A549 (cell line): ENCODE data around the gene ANKMY2. TPM values are rescaled to one million over a fixed set of nuclear protein-coding genes. Genes with fewer than 3 reads are reported as not detected.
A peak's percentile ranks its signal among the peaks of the same experiment; 100 is the strongest.

ENCODE experiments used
- ATAC-seq, 2 experiments: fragments of 200-7000 bp in 1 of 2; fragments of >200 bp in 1 of 2; cut with Nextera tagmentation in 1 of 2; cut with Tn5 transposase in 1 of 2; 3 replicates each; pipeline versions ENCODE4 v1.8.0 to v1.9.1; 2018 to 2020; ENCODE audit warnings: mild to moderate bottlenecking in 1 of 2, moderate library complexity in 1 of 2
- CTCF ChIA-PET: fragments of 300-600 bp; sonication (Branson Sonifier 250); formaldehyde crosslinking; extraction: SDS; loops from one replicate; lab custom pipeline; 2021; ENCODE audit warnings: antibody characterized with exemption, inconsistent platforms; lab: Yijun Ruan, JAX
- POLR2A ChIA-PET: fragments of 350-600 bp; formaldehyde crosslinking; extraction: SDS; loops from one replicate; lab custom pipeline; 2021; ENCODE audit warnings: antibody characterized with exemption, inconsistent platforms; lab: Yijun Ruan, JAX
- DNase-seq, 2 experiments: peaks; one replicate each; pipeline versions ENCODE4 v3.0.0 to v3.0.0-alpha.2; 2011 to 2016; ENCODE audit warnings: low read depth in 1 of 2, low spot score in 1 of 2
- FAIRE-seq: peaks from 2 replicates; lab custom pipeline; 2011; peaks lifted over from hg19 to GRCh38; lab: Jason Lieb, UNC
- H3K27ac ChIP-seq, 2 experiments: fragments of >200 bp; sonication (Bioruptor Twin); formaldehyde crosslinking; 3 replicates each; pipeline ENCODE4 v1.5.1; 2016 to 2017
- H3K4me1 ChIP-seq: fragments of >200 bp; sonication (Bioruptor Twin); formaldehyde crosslinking; 3 replicates; pipeline ENCODE4 v1.6.1; 2016
- H3K4me2 ChIP-seq: fragments of >200 bp; sonication (Bioruptor Twin); formaldehyde crosslinking; 3 replicates; pipeline ENCODE4 v1.6.1; 2016
- H3K4me3 ChIP-seq: fragments of >200 bp; sonication (Bioruptor Twin); formaldehyde crosslinking; 3 replicates; pipeline ENCODE4 v1.5.1; 2016
- H3K9me3 ChIP-seq: fragments of >200 bp; sonication (Bioruptor Twin); formaldehyde crosslinking; 3 replicates; pipeline ENCODE4 v1.6.1; 2016
- BHLHE40 ChIP-seq: IDR thresholded peaks from 2 replicates; pipeline ENCODE4 v1.6.1; 2012; ENCODE audit warnings: low read depth, low read length, inconsistent platforms
- CHD4 ChIP-seq: fragments of 200-600 bp; sonication (generic); IDR thresholded peaks from 2 replicates; pipeline ENCODE4 v1.6.1; 2016; ENCODE audit warnings: antibody characterized with exemption, mild to moderate bottlenecking, borderline replicate concordance
- EP300 ChIP-seq, 2 experiments: fragments of >200 bp; sonication (Bioruptor Twin); formaldehyde crosslinking; IDR thresholded peaks; 2 replicates in 1 of 2; 3 replicates in 1 of 2; pipeline ENCODE4 v1.6.1; 2016 to 2017
- ESRRA ChIP-seq: fragments of 150-350 bp; IDR thresholded peaks from 2 replicates; pipeline ENCODE4 v1.6.1; 2014; ENCODE audit warnings: mild to moderate bottlenecking, low read length, borderline replicate concordance
- FOSL2 ChIP-seq, 2 experiments: fragments of 450-650 bp in 1 of 2; fragments of >200 bp in 1 of 2; sonication (Bioruptor Twin) in 1 of 2; formaldehyde crosslinking; IDR thresholded peaks; 2 replicates each; pipeline versions ENCODE4 v1.5.0 to v1.6.1; 2016 to 2020; ENCODE audit warnings: mild to moderate bottlenecking in 1 of 2, moderate library complexity in 1 of 2
- FOXS1 ChIP-seq: fragments of 250-450 bp; sonication (Bioruptor Pico); IDR thresholded peaks from 2 replicates; pipeline ENCODE4 v1.5.0; 2020; ENCODE audit warnings: mild to moderate bottlenecking, moderate library complexity
- GATA3 ChIP-seq: IDR thresholded peaks from 2 replicates; pipeline ENCODE4 v1.6.1; 2012; ENCODE audit warnings: borderline replicate concordance
- JUN ChIP-seq, 2 experiments: fragments of >200 bp; sonication (Bioruptor Twin); formaldehyde crosslinking; IDR thresholded peaks; 2 replicates in 1 of 2; 3 replicates in 1 of 2; pipeline ENCODE4 v1.6.1; 2016 to 2017
- KDM5A ChIP-seq: fragments of 200-600 bp; sonication (generic); IDR thresholded peaks from 2 replicates; pipeline ENCODE4 v1.6.1; 2016; ENCODE audit warnings: antibody characterized with exemption, mild to moderate bottlenecking
- MAZ ChIP-seq: fragments of 150-350 bp; IDR thresholded peaks from 2 replicates; pipeline ENCODE4 v1.6.1; 2014; ENCODE audit warnings: antibody characterized with exemption, low read depth, low read length, borderline replicate concordance
- RAD21 ChIP-seq, 2 experiments: fragments of >200 bp in 1 of 2; sonication (Bioruptor Twin) in 1 of 2; formaldehyde crosslinking in 1 of 2; IDR thresholded peaks in 1 of 2; conservative IDR thresholded peaks in 1 of 2; 2 replicates in 1 of 2; 3 replicates in 1 of 2; pipeline ENCODE4 v1.6.1; 2012 to 2018; ENCODE audit warnings: inconsistent platforms in 1 of 2
- RFX5 ChIP-seq: fragments of 450-650 bp; IDR thresholded peaks from 2 replicates; pipeline ENCODE4 v1.7.1; 2014; ENCODE audit warnings: antibody characterized with exemption, mild to moderate bottlenecking, moderate library complexity
- SMC3 ChIP-seq: fragments of >200 bp; sonication (Bioruptor Twin); formaldehyde crosslinking; IDR thresholded peaks from 3 replicates; pipeline ENCODE4 v1.6.1; 2018; ENCODE audit warnings: inconsistent platforms
- WGBS: methylation state at CpG from one replicate; pipeline ENCODE4 v1.1.6; 2017; ENCODE audit errors: missing lambda C conversion rate; 5-methylcytosine and 5-hydroxymethylcytosine counted together
- polyA plus RNA-seq, 4 experiments: library from polyadenylated mRNA; depleted of rRNA in 3 of 4; stranded (reverse); fragments of >200 nt; fragmentation: RNase III in 1 of 4; extraction: RNeasy Plus Mini Kit Qiagen cat#74134 plus additional on column Dnase treatment in 1 of 4; gene quantifications; 2 replicates in 3 of 4; 3 replicates in 1 of 4; pipeline ENCODE4 v1.2.3, GENCODE V29; 2011 to 2017
- TF ChIP-seq, protein P1 (sequence below): IDR thresholded peaks from 2 replicates; pipeline ENCODE4 v1.6.1; 2012
- TF ChIP-seq, protein P2 (sequence below): fragments of >200 bp; sonication (Bioruptor Twin); formaldehyde crosslinking; IDR thresholded peaks from 3 replicates; pipeline ENCODE4 v1.5.1; 2016
- TF ChIP-seq, protein P3 (sequence below): fragments of 250-450 bp; sonication (Bioruptor Pico); IDR thresholded peaks from 2 replicates; pipeline ENCODE4 v1.5.0; 2020; ENCODE audit warnings: low read depth, mild to moderate bottlenecking, moderate library complexity
- TF ChIP-seq, protein P4 (sequence below): fragments of 450-650 bp; IDR thresholded peaks from 2 replicates; pipeline ENCODE4 v1.6.1; 2014; ENCODE audit warnings: antibody characterized with exemption

ANKMY2 gene
- polyA plus RNA-seq, 2 of the 4 experiments (the other 2 are of a cell fraction): 15.3 to 26.1 TPM

DNA sequence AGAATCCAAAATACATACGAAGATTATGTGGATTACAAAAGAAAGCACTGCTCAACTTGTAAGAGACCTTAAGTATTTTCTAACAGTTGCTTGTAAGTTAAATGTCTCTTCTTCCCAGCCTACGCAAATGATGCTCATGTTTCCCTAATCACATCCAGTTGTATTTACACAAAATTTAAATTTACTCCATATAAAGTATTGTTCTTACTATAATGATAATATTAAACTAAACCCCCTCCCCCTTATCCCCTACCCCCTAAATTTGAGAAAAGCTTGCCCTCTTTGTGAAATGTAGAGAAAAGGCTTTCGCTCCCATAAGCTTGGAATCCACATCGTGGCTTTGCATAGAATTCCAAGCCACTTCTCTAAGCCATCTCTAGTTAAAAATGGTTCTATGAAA, 29.4 kb downstream of the ANKMY2 start:
- Histone ChIP-seq H3K4me1 (peaks cover 2% of the 10 kb centered on the region; the same call in 2 of the 3 replicates), H3K27ac (no peak overlapping the region)
- no peak for FAIRE-seq
- TF ChIP-seq CHD4 (no peak), JUN (IDR thresholded peaks at IDR 0.05) (no peak), EP300 (IDR thresholded peaks at IDR 0.05) (no peak)
- TF ChIP-seq, all 56 proteins: peak for 0
- ATAC-seq: no peak
- ChIA-PET CTCF (interaction anchor here (1.0 kb wide), 1 partner anchor 184 kb away, joined by 3 read pairs; no protein-coding TSS in a partner anchor), POLR2A (no interaction called here)
- 75% methylated on average over 4 of the region's 4 CpGs for WGBS
- Histone ChIP-seq H3K9me3 (no peaks in the 10 kb centered on the region), H3K4me2 (no peak overlapping the region), H3K4me3 (no peak overlapping the region)
- DNase-seq: no peak

DNA sequence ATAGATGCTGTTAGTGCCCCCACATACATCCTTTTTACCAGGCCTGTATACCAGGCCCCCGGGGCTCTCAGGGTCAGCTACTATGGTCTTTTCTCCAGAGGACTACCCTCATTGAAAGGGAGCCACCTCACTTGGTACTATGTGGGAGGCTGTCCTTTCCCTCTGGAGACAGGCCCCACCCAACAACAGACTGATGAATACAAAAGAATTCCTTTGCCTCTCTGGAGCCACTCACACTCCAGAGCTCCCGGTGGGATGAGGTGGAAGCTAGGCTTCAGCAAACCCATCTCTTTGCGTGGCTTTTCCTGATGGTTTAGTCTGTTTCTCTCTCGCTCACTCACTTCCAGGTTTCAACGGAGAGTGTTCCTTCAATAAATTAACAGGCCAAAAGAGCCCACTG, 30.3 kb downstream of the ANKMY2 start:
- FAIRE-seq (no peak), ATAC-seq (no peak), DNase-seq (no peak)
- peaks cover 11% of the 10 kb centered on the region for H3K4me1 ChIP-seq
- H3K27ac ChIP-seq: no peak overlapping the region
- H3K4me2 ChIP-seq: no peak overlapping the region
- TF ChIP-seq, protein P1, sequence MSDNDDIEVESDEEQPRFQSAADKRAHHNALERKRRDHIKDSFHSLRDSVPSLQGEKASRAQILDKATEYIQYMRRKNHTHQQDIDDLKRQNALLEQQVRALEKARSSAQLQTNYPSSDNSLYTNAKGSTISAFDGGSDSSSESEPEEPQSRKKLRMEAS: no peak
- TF ChIP-seq SMC3 (no peak), FOSL2 (IDR thresholded peaks at IDR 0.05) (no peak), FOSL2 (CRISPR knock-in tag; IDR thresholded peaks at IDR 0.05) (no peak), BHLHE40 (no peak), RFX5 (no peak), EP300 (IDR thresholded peaks at IDR 0.05) (no peak)
- TF ChIP-seq, protein P2, sequence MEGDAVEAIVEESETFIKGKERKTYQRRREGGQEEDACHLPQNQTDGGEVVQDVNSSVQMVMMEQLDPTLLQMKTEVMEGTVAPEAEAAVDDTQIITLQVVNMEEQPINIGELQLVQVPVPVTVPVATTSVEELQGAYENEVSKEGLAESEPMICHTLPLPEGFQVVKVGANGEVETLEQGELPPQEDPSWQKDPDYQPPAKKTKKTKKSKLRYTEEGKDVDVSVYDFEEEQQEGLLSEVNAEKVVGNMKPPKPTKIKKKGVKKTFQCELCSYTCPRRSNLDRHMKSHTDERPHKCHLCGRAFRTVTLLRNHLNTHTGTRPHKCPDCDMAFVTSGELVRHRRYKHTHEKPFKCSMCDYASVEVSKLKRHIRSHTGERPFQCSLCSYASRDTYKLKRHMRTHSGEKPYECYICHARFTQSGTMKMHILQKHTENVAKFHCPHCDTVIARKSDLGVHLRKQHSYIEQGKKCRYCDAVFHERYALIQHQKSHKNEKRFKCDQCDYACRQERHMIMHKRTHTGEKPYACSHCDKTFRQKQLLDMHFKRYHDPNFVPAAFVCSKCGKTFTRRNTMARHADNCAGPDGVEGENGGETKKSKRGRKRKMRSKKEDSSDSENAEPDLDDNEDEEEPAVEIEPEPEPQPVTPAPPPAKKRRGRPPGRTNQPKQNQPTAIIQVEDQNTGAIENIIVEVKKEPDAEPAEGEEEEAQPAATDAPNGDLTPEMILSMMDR: no peak
- ChIA-PET CTCF (interaction anchor here (0.8 kb wide), 1 partner anchor 14 kb away, joined by 3 read pairs; no protein-coding TSS in a partner anchor), POLR2A (no interaction called here)
- H3K9me3 ChIP-seq: no peaks in the 10 kb centered on the region
- 88% methylated on average over 5 of the region's 5 CpGs for whole genome bisulfite sequencing
- H3K4me3 ChIP-seq: no peak overlapping the region

DNA sequence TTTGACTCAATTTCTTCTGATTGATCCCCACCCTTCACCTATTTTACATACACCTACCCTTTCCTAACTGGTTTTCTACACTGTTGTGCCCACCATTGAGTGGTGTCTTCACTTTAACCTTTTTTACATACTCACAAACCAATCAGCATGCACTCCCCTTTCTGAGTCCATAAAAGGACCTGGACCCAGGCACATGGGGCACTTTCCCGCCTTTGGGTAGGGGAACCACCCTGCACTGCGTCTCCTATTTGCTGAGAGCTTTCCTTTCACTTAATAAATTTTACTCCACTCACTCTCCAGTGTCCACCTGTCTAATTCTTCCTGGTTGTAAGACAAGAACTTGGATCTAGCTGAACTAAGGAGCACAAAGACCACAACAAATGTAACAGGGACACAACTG, 33.8 kb downstream of the ANKMY2 start:
- FAIRE-seq (no peak), ATAC-seq (no peak), DNase-seq (no peak)
- TF ChIP-seq RAD21 (conservative IDR thresholded peaks at IDR 0.05 in 1 of 2, IDR thresholded peaks at IDR 0.05 in 1 of 2) (no peak), ESRRA (no peak)
- TF ChIP-seq, protein P3, sequence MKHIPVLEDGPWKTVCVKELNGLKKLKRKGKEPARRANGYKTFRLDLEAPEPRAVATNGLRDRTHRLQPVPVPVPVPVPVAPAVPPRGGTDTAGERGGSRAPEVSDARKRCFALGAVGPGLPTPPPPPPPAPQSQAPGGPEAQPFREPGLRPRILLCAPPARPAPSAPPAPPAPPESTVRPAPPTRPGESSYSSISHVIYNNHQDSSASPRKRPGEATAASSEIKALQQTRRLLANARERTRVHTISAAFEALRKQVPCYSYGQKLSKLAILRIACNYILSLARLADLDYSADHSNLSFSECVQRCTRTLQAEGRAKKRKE (CRISPR knock-in tag): no peak
- TF ChIP-seq, protein P4, sequence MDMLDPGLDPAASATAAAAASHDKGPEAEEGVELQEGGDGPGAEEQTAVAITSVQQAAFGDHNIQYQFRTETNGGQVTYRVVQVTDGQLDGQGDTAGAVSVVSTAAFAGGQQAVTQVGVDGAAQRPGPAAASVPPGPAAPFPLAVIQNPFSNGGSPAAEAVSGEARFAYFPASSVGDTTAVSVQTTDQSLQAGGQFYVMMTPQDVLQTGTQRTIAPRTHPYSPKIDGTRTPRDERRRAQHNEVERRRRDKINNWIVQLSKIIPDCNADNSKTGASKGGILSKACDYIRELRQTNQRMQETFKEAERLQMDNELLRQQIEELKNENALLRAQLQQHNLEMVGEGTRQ: no peak
- 62% methylated on average over 2 of the region's 2 CpGs for WGBS
- no peak overlapping the region for H3K4me3 ChIP-seq
- no peak overlapping the region for H3K27ac ChIP-seq
- ChIA-PET CTCF (interaction anchor here (1.5 kb wide), 1 partner anchor 9 kb away, joined by 3 read pairs; no protein-coding TSS in a partner anchor), POLR2A (no interaction called here)
- peaks cover 19% of the 10 kb centered on the region for H3K4me1 ChIP-seq
- no peak overlapping the region for H3K4me2 ChIP-seq
- no peaks in the 10 kb centered on the region for H3K9me3 ChIP-seq

DNA sequence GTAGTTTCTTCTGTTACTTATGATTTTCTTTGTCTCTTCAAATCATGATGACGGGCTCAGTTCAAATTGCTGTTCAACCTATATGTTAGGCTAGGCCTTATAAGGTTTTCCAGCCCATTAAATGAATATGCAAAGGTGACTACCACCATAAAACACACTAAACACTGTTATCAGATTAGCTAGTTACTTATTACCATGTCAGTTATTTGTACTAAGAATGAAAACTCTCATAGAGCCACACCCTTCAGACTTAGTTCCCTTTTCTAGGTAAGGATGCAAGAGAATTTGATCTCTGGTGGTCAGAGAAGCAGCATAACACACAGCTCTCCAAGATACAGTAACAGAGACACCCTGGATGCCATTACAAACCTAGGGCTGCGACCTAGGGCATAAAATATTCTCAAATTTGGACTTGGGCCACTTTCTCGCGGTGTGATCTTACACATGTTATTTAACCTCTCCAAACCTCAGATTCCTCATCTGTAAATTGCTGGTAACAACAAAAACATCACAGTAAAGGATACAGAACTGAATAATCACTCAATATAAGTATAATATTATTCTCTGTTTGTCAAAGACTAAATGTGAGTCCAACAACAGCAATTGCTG, 35.6 kb downstream of the ANKMY2 start:
- TF ChIP-seq MAZ: no peak
- TF ChIP-seq KDM5A: no peak
- TF ChIP-seq, protein P3 (CRISPR knock-in tag): no peak
- TF ChIP-seq, protein P4: no peak
- TF ChIP-seq GATA3: peak; percentile 31; the same call in 1 of the 2 replicates
- TF ChIP-seq FOXS1 (CRISPR knock-in tag): no peak
- TF ChIP-seq, all 56 proteins: peak for 1
- ATAC-seq (peak in 1 of 2 experiments; percentile 68; a peak in 4 of 6 replicates), DNase-seq (peak in 1 of 2 experiments; percentile 39), FAIRE-seq (no peak)
- CTCF ChIA-PET: interaction anchor here (1.2 kb wide), 1 partner anchor 178 kb away, joined by 3 read pairs; no protein-coding TSS in a partner anchor
- WGBS: 55% methylated on average over 4 of the region's 4 CpGs
- Histone ChIP-seq H3K4me3 (no peak overlapping the region), H3K4me2 (peak overlapping the region; percentile 68), H3K4me1 (peaks cover 19% of the 10 kb centered on the region), H3K9me3 (no peaks in the 10 kb centered on the region), H3K27ac (no peak overlapping the region; a peak in 1 of 6 replicates)
- POLR2A ChIA-PET: no interaction called here
